ENCODE results near the gene SMCHD1. TPM values are rescaled to one million over a fixed set of nuclear protein-coding genes. Genes with fewer than 3 reads are reported as not detected.

Gene SMCHD1
- total RNA-seq (2022; extraction: Qiagen RNA extraction): 12.6 to 19.7 TPM (median 14.3 TPM) in 5 replicates

GRCh38 chr18:2655178-2655953 is at the start of gene SMCHD1:
Gene SMCHD1 (plus strand): TSS chr18:2655726. CDS start chr18:2656076, 350 bp downstream.

GRCh38 chr18:2846636-2847316 is 191.2 kb downstream of the SMCHD1 start, which contains the start of gene EMILIN2:
Gene EMILIN2 (plus strand): TSS chr18:2847006. CDS start chr18:2847189, 183 bp downstream.

Other genes starting within 250 kb of the SMCHD1 start
- gene METTL4, start 84.2 kb upstream of the SMCHD1 start, total RNA-seq (2022; extraction: Qiagen RNA extraction): 3.9 to 6.7 TPM (median 4.8 TPM) in 5 replicates
- 12.5 to 15.4 TPM (median 13.3 TPM) in 5 replicates for gene NDC80, start 84.2 kb upstream of the SMCHD1 start, total RNA-seq (2022; extraction: Qiagen RNA extraction)
- 8.0 to 15.0 TPM (median 14.1 TPM) in 5 replicates for gene EMILIN2, start 191.3 kb downstream of the SMCHD1 start, total RNA-seq (2022; extraction: Qiagen RNA extraction)